Peyer's patch (tissue), 4 donors: Measurements from ENCODE around the gene MEMO1. TPM values are rescaled to one million over a fixed set of nuclear protein-coding genes. Genes with fewer than 3 reads are reported as not detected.

Experiments used
- DNase-seq, 3 donors: peaks; one replicate each; pipeline ENCODE4 v3.0.0-alpha.2; 2017 to 2019
- H3K27ac ChIP-seq, 4 donors: fragments of 200-600 bp; sonication (generic); one replicate each; pipeline ENCODE4 v1.5.1; 2016 to 2019
- H3K27me3 ChIP-seq, 2 donors: fragments of 200-600 bp; sonication (generic); one replicate each; pipeline ENCODE4 v1.5.1; 2019
- H3K36me3 ChIP-seq, 3 donors: fragments of 200-600 bp; sonication (generic); one replicate each; pipeline ENCODE4 v1.5.1; 2016 to 2019
- H3K4me1 ChIP-seq, 4 donors: fragments of 200-600 bp; sonication (generic); one replicate each; pipeline ENCODE4 v1.5.1; 2016 to 2019
- H3K4me3 ChIP-seq, 4 donors: fragments of 200-600 bp; sonication (generic); 1 replicate in 3 of 4; 2 replicates in 1 of 4; pipeline ENCODE4 v1.5.1; 2016 to 2019; ENCODE audit warnings: mild to moderate bottlenecking in 1 of 4
- H3K9me3 ChIP-seq, 4 donors: fragments of 200-600 bp; sonication (generic); one replicate each; pipeline ENCODE4 v1.5.1; 2016 to 2019; ENCODE audit warnings: mild to moderate bottlenecking in 1 of 4
- CTCF ChIP-seq, 6 experiments: fragments of 450-650 bp in 4 of 6; fragments of 200-600 bp in 2 of 6; sonication (generic) in 1 of 6; IDR thresholded peaks; one replicate each; pipeline ENCODE4 v1.5.1; 2017 to 2019; ENCODE audit warnings: antibody characterized with exemption in 6 of 6, mild to moderate bottlenecking in 3 of 6, moderate library complexity in 1 of 6
- POLR2A ChIP-seq, 2 donors: fragments of 450-650 bp; IDR thresholded peaks; one replicate each; pipeline ENCODE4 v1.5.1; 2017; ENCODE audit warnings: antibody characterized with exemption in 2 of 2, mild to moderate bottlenecking in 2 of 2, moderate library complexity in 2 of 2
- total RNA-seq, 4 donors: library from RNA; depleted of rRNA; stranded (reverse); fragments of >200 nt; gene quantifications; one replicate each; pipeline ENCODE4 v1.1.0, GENCODE V29; 2016

The MEMO1 gene
- total RNA-seq, 4 donors from 2014 or later: 5.2 to 27.3 (median 21.7) TPM

DNA sequence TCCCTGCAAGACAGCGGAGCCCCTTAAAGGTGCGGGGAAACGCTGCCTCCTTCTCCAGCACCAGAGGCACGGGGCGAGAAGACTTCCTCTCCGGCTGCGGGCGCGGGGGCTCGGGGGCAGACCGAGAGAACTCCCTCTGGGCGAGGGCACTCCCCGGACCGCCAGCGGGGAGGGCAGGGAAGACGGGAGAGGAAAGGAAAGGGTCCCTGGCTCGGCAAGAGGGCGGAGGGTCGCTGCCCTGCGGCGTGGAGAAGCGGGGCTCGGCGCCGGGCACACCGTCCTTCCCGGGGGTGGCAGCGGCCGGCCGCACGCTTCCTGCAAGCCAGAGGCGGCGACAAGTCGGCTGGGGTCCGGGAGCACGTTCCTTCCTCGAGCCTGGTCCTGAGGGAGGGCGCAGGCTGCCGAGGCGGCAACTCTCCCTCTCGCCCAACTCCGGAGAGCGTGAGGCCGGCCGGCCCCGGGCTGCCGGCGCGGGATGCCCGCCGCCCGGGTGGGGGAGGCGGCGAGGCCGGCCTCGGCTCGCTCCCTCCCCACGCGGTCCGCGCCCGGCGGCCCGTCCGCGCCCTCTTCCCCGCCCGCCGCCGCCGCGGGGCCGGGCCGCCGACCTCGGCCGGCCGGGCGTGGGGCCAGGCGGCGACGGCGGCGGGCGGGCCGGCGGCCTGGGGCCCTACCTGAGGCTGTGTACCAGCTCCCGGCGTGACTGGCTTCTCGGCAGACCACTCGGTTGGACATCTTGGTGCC, 1.1 kb downstream of the MEMO1 start:
- Histone ChIP-seq H3K36me3 (no peaks in the 10 kb centered on the region), H3K27me3 (no peaks in the 10 kb centered on the region)
- peak in 1 of 2 donors; percentile 16 for TF ChIP-seq POLR2A (IDR thresholded peaks at IDR 0.05)
- no peak for TF ChIP-seq CTCF (IDR thresholded peaks at IDR 0.05)

GRCh38 chr2:32008805-32009515, 1.8 kb downstream of the MEMO1 start:
- Histone ChIP-seq H3K4me3 (peak overlapping the region; percentile 61 to 99 (median 85)), H3K4me1 (peaks cover 3 to 25% (median 6%) of the 10 kb centered on the region in 4 donors), H3K27ac (peak overlapping the region; percentile 65 to 99 (median 93)), H3K9me3 (no peaks in the 10 kb centered on the region), H3K27me3 (no peaks in the 10 kb centered on the region), H3K36me3 (no peaks in the 10 kb centered on the region)
- no peak for TF ChIP-seq CTCF (IDR thresholded peaks at IDR 0.05)
- no peak for TF ChIP-seq POLR2A (IDR thresholded peaks at IDR 0.05)
- no peak for DNase-seq

More for the DNA sequence above, 1.1 kb downstream of the MEMO1 start:
- Histone ChIP-seq H3K9me3 (no peaks in the 10 kb centered on the region), H3K4me3 (peak overlapping the region; percentile 61 to 99 (median 85)), H3K27ac (peak overlapping the region; percentile 93 to 99 (median 96)), H3K4me1 (peaks cover 3 to 25% (median 6%) of the 10 kb centered on the region in 4 donors)
- peak; percentile 47 to 71 (median 63) for DNase-seq

DNA sequence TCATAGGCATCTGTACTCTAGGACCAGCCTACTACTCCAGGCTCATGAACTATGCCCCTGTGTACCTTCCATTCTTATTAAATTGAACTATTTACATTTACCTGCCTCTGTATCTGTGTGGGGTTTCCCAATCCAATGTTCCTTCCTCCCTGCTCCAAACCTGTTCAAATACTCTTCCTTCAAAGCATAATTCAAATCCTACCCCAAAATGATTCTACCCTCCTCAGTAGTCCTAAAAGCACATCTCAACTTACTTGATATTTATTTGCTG, 3.8 kb downstream of the MEMO1 start:
- Histone ChIP-seq H3K4me3 (no peak overlapping the region), H3K36me3 (no peaks in the 10 kb centered on the region), H3K27ac (no peak overlapping the region), H3K4me1 (peaks cover 3 to 25% (median 6%) of the 10 kb centered on the region in 4 donors), H3K27me3 (no peaks in the 10 kb centered on the region), H3K9me3 (no peaks in the 10 kb centered on the region)
- no peak for TF ChIP-seq CTCF (IDR thresholded peaks at IDR 0.05)
- TF ChIP-seq POLR2A (IDR thresholded peaks at IDR 0.05): no peak
- DNase-seq: no peak

GRCh38 chr2:32005371-32005976, 5.3 kb downstream of the MEMO1 start:
- Histone ChIP-seq H3K9me3 (no peaks in the 10 kb centered on the region), H3K4me3 (no peak overlapping the region), H3K36me3 (no peaks in the 10 kb centered on the region), H3K27ac (no peak overlapping the region), H3K4me1 (peaks cover 3 to 16% (median 6%) of the 10 kb centered on the region in 4 donors), H3K27me3 (no peaks in the 10 kb centered on the region)
- DNase-seq: no peak
- no peak for TF ChIP-seq POLR2A (IDR thresholded peaks at IDR 0.05)
- TF ChIP-seq CTCF (IDR thresholded peaks at IDR 0.05): no peak

GRCh38 chr2:32003791-32004190, 7.0 kb downstream of the MEMO1 start:
- no peaks in the 10 kb centered on the region for H3K27me3 ChIP-seq
- H3K9me3 ChIP-seq: no peaks in the 10 kb centered on the region
- no peak overlapping the region for H3K4me3 ChIP-seq
- H3K36me3 ChIP-seq: no peaks in the 10 kb centered on the region
- no peak for TF ChIP-seq POLR2A (IDR thresholded peaks at IDR 0.05)
- TF ChIP-seq CTCF (IDR thresholded peaks at IDR 0.05): no peak
- H3K27ac ChIP-seq: no peak overlapping the region
- DNase-seq: no peak
- peaks cover 3 to 12% (median 5%) of the 10 kb centered on the region in 4 donors for H3K4me1 ChIP-seq
